WTC11 (cell line): ENCODE data around the gene ISM1. TPM values are rescaled to one million over a fixed set of nuclear protein-coding genes. Genes with fewer than 3 reads are reported as not detected.

Source experiments
- ATAC-seq: fragments of 200-7000 bp; cut with Tn5 transposase; 2 replicates; pipeline ENCODE4 v1.10.0; 2021; ENCODE audit warnings: mild to moderate bottlenecking, moderate library complexity
- CTCF ChIA-PET: fragments of 300-600 bp; sonication (Branson Sonifier 250); formaldehyde crosslinking; loops from one replicate; lab custom pipeline; 2021; ENCODE audit warnings: antibody characterized with exemption; lab: Charles Lee
- POLR2A ChIA-PET: fragments of 350-600 bp; sonication (Branson Sonifier 250); formaldehyde crosslinking; loops from one replicate; lab custom pipeline; 2021; ENCODE audit warnings: antibody characterized with exemption; lab: Charles Lee
- DNase-seq: peaks from one replicate; pipeline ENCODE4 v3.0.0; 2021; ENCODE audit warnings: low spot score
- H3K27ac Mint-ChIP-seq: 2 replicates; pipeline ENCODE4 v1.8.0; 2021; ENCODE audit warnings: mixed read lengths
- H3K27me3 Mint-ChIP-seq: 2 replicates; pipeline ENCODE4 v1.8.0; 2021; ENCODE audit warnings: low read depth, mild to moderate bottlenecking, moderate library complexity, mixed read lengths
- H3K36me3 Mint-ChIP-seq: 2 replicates; pipeline ENCODE4 v1.8.0; 2021; ENCODE audit warnings: mixed read lengths
- H3K4me1 Mint-ChIP-seq: 2 replicates; pipeline ENCODE4 v1.8.0; 2022; ENCODE audit warnings: mixed read lengths
- H3K4me3 Mint-ChIP-seq: 2 replicates; pipeline ENCODE4 v1.8.0; 2021; ENCODE audit warnings: mild to moderate bottlenecking, moderate library complexity, mixed read lengths
- H3K9me3 Mint-ChIP-seq: 2 replicates; pipeline ENCODE4 v1.8.0; 2021; ENCODE audit warnings: mixed read lengths
- ATF1 ChIP-seq: sonication (generic); formaldehyde crosslinking; IDR thresholded peaks from 2 replicates; pipeline ENCODE4 v1.8.1; 2023; ENCODE audit warnings: mild to moderate bottlenecking, moderate library complexity, missing genetic modification reagents
- CBFB ChIP-seq: sonication (generic); formaldehyde crosslinking; IDR thresholded peaks from 2 replicates; pipeline ENCODE4 v1.8.1; 2022; ENCODE audit warnings: mild to moderate bottlenecking, low read depth, missing genetic modification reagents
- EMX1 ChIP-seq: fragments of 250-450 bp; sonication (Bioruptor Pico); IDR thresholded peaks from 2 replicates; pipeline ENCODE4 v1.8.0; 2021; ENCODE audit warnings: mild to moderate bottlenecking
- ERG ChIP-seq: fragments of 250-450 bp; sonication (Bioruptor Pico); IDR thresholded peaks from 2 replicates; pipeline ENCODE4 v1.8.0; 2021; ENCODE audit warnings: mild to moderate bottlenecking
- ESRRA ChIP-seq: sonication (generic); formaldehyde crosslinking; IDR thresholded peaks from 2 replicates; pipeline ENCODE4 v1.8.1; 2022; ENCODE audit warnings: mild to moderate bottlenecking, missing genetic modification reagents, borderline replicate concordance
- FOXP1 ChIP-seq: sonication (generic); formaldehyde crosslinking; IDR thresholded peaks from 2 replicates; pipeline ENCODE4 v1.8.0; 2022; ENCODE audit warnings: missing genetic modification reagents, mild to moderate bottlenecking, moderate library complexity, borderline replicate concordance
- GRHL2 ChIP-seq: fragments of 250-450 bp; sonication (Bioruptor Pico); IDR thresholded peaks from 2 replicates; pipeline ENCODE4 v1.8.0; 2022; ENCODE audit warnings: mild to moderate bottlenecking, moderate library complexity; ENCODE audit not compliant: insufficient replicate concordance, severe bottlenecking
- HMGXB4 ChIP-seq: sonication (generic); formaldehyde crosslinking; IDR thresholded peaks from 2 replicates; pipeline ENCODE4 v1.8.1; 2023; ENCODE audit warnings: mild to moderate bottlenecking, moderate library complexity, missing genetic modification reagents
- JUN ChIP-seq: sonication (generic); formaldehyde crosslinking; IDR thresholded peaks from 2 replicates; pipeline ENCODE4 v1.8.0; 2023; ENCODE audit warnings: mild to moderate bottlenecking, missing genetic modification reagents
- NR2C2 ChIP-seq: sonication (generic); formaldehyde crosslinking; IDR thresholded peaks from 2 replicates; pipeline ENCODE4 v1.8.0; 2022; ENCODE audit warnings: mild to moderate bottlenecking, missing genetic modification reagents
- NR3C1 ChIP-seq: sonication (generic); formaldehyde crosslinking; conservative IDR thresholded peaks from 2 replicates; pipeline ENCODE4 v1.8.1; 2023; ENCODE audit warnings: low read depth, mild to moderate bottlenecking, missing genetic modification reagents
- SOX15 ChIP-seq: fragments of 250-450 bp; sonication (Bioruptor Pico); IDR thresholded peaks from 2 replicates; pipeline ENCODE4 v1.9.0; 2021; ENCODE audit warnings: mild to moderate bottlenecking
- SP1 ChIP-seq: sonication (generic); formaldehyde crosslinking; conservative IDR thresholded peaks from 2 replicates; pipeline ENCODE4 v1.8.1; 2022; ENCODE audit warnings: missing genetic modification reagents
- TEAD1 ChIP-seq: sonication (generic); formaldehyde crosslinking; IDR thresholded peaks from 2 replicates; pipeline ENCODE4 v1.8.0; 2022; ENCODE audit warnings: mild to moderate bottlenecking, missing genetic modification reagents
- total RNA-seq: library from RNA; stranded (reverse); gene quantifications from 3 replicates; pipeline ENCODE4 v1.2.3, GENCODE V29; 2021
- TF ChIP-seq, protein P1 (sequence below): fragments of 250-450 bp; sonication (Bioruptor Pico); IDR thresholded peaks from 2 replicates; pipeline ENCODE4 v1.9.0; 2021; ENCODE audit warnings: mild to moderate bottlenecking
- TF ChIP-seq, protein P2 (sequence below): fragments of 250-450 bp; sonication (Bioruptor Pico); IDR thresholded peaks from 2 replicates; pipeline ENCODE4 v2.1.2; 2022; ENCODE audit warnings: mild to moderate bottlenecking, moderate library complexity
- TF ChIP-seq, protein P3 (sequence below): sonication (generic); formaldehyde crosslinking; IDR thresholded peaks from 2 replicates; pipeline ENCODE4 v1.8.1; 2022; ENCODE audit warnings: mild to moderate bottlenecking, missing genetic modification reagents, moderate library complexity, borderline replicate concordance
- TF ChIP-seq, protein P4 (sequence below): sonication (generic); formaldehyde crosslinking; IDR thresholded peaks from 2 replicates; pipeline ENCODE4 v1.8.1; 2022; ENCODE audit warnings: low read depth, mild to moderate bottlenecking, moderate library complexity, missing genetic modification reagents, borderline replicate concordance
- TF ChIP-seq, protein P5 (sequence below): sonication (generic); formaldehyde crosslinking; conservative IDR thresholded peaks from 2 replicates; pipeline ENCODE4 v1.8.1; 2022; ENCODE audit warnings: mild to moderate bottlenecking, missing genetic modification reagents

ISM1 gene
- total RNA-seq, 1 experiment from 2014 or later: 0.52 TPM

GRCh38 chr20:13187899-13188298, 33.2 kb upstream of the ISM1 start:
- ATAC-seq: no peak
- peaks cover 6% of the 10 kb centered on the region; the same call in 1 of the 2 replicates for H3K36me3 Mint-ChIP-seq

More at GRCh38 chr20:13187899-13188298, 33.2 kb upstream of the ISM1 start:
- Mint-ChIP-seq H3K9me3 (peaks cover 6% of the 10 kb centered on the region), H3K4me1 (peaks cover 43% of the 10 kb centered on the region), H3K27ac (no peak overlapping the region), H3K27me3 (no peaks in the 10 kb centered on the region), H3K4me3 (no peak overlapping the region)
- TF ChIP-seq, protein P1, sequence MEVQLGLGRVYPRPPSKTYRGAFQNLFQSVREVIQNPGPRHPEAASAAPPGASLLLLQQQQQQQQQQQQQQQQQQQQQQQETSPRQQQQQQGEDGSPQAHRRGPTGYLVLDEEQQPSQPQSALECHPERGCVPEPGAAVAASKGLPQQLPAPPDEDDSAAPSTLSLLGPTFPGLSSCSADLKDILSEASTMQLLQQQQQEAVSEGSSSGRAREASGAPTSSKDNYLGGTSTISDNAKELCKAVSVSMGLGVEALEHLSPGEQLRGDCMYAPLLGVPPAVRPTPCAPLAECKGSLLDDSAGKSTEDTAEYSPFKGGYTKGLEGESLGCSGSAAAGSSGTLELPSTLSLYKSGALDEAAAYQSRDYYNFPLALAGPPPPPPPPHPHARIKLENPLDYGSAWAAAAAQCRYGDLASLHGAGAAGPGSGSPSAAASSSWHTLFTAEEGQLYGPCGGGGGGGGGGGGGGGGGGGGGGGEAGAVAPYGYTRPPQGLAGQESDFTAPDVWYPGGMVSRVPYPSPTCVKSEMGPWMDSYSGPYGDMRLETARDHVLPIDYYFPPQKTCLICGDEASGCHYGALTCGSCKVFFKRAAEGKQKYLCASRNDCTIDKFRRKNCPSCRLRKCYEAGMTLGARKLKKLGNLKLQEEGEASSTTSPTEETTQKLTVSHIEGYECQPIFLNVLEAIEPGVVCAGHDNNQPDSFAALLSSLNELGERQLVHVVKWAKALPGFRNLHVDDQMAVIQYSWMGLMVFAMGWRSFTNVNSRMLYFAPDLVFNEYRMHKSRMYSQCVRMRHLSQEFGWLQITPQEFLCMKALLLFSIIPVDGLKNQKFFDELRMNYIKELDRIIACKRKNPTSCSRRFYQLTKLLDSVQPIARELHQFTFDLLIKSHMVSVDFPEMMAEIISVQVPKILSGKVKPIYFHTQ (CRISPR knock-in tag): no peak
- TF ChIP-seq HMGXB4 (CRISPR knock-in tag) (no peak), ATF1 (no peak), NR3C1 (CRISPR knock-in tag) (no peak), TEAD1 (CRISPR knock-in tag) (no peak), JUN (CRISPR knock-in tag) (no peak), CBFB (CRISPR knock-in tag) (no peak), SOX15 (CRISPR knock-in tag) (no peak), FOXP1 (CRISPR knock-in tag) (no peak), GRHL2 (CRISPR knock-in tag) (no peak), ERG (no peak), SP1 (no peak), EMX1 (CRISPR knock-in tag) (no peak), ESRRA (no peak), NR2C2 (CRISPR knock-in tag) (no peak)
- TF ChIP-seq, protein P2, sequence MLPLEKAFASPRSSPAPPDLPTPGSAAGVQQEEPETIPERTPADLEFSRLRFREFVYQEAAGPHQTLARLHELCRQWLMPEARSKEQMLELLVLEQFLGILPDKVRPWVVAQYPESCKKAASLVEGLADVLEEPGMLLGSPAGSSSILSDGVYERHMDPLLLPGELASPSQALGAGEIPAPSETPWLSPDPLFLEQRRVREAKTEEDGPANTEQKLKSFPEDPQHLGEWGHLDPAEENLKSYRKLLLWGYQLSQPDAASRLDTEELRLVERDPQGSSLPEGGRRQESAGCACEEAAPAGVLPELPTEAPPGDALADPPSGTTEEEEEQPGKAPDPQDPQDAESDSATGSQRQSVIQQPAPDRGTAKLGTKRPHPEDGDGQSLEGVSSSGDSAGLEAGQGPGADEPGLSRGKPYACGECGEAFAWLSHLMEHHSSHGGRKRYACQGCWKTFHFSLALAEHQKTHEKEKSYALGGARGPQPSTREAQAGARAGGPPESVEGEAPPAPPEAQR (CRISPR knock-in tag): no peak
- TF ChIP-seq, protein P3, sequence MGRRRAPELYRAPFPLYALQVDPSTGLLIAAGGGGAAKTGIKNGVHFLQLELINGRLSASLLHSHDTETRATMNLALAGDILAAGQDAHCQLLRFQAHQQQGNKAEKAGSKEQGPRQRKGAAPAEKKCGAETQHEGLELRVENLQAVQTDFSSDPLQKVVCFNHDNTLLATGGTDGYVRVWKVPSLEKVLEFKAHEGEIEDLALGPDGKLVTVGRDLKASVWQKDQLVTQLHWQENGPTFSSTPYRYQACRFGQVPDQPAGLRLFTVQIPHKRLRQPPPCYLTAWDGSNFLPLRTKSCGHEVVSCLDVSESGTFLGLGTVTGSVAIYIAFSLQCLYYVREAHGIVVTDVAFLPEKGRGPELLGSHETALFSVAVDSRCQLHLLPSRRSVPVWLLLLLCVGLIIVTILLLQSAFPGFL (CRISPR knock-in tag): no peak
- TF ChIP-seq, protein P4, sequence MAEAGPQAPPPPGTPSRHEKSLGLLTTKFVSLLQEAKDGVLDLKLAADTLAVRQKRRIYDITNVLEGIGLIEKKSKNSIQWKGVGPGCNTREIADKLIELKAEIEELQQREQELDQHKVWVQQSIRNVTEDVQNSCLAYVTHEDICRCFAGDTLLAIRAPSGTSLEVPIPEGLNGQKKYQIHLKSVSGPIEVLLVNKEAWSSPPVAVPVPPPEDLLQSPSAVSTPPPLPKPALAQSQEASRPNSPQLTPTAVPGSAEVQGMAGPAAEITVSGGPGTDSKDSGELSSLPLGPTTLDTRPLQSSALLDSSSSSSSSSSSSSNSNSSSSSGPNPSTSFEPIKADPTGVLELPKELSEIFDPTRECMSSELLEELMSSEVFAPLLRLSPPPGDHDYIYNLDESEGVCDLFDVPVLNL (CRISPR knock-in tag): no peak
- TF ChIP-seq, protein P5, sequence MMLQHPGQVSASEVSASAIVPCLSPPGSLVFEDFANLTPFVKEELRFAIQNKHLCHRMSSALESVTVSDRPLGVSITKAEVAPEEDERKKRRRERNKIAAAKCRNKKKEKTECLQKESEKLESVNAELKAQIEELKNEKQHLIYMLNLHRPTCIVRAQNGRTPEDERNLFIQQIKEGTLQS (CRISPR knock-in tag): no peak
- POLR2A ChIA-PET: no interaction called here
- CTCF ChIA-PET: no interaction called here
- DNase-seq: no peak
